Adrenal gland (tissue), 5 donors: ENCODE results near the gene CFHR4.

ENCODE experiments used
- CTCF ChIP-seq, 6 experiments: fragments of 450-650 bp in 4 of 6; fragments of 200-600 bp in 2 of 6; sonication (generic) in 1 of 6; IDR thresholded peaks; 1 replicate in 5 of 6; 2 replicates in 1 of 6; pipeline versions ENCODE4 v1.5.1 to v1.8.0; 2016 to 2021; ENCODE audit warnings: antibody characterized with exemption in 6 of 6, mild to moderate bottlenecking in 2 of 6, moderate library complexity in 1 of 6
- POLR2A ChIP-seq, 2 donors: fragments of 450-650 bp; IDR thresholded peaks; one replicate each; pipeline ENCODE4 v1.6.1; 2017; ENCODE audit warnings: antibody characterized with exemption in 2 of 2, mild to moderate bottlenecking in 2 of 2, moderate library complexity in 1 of 2
- donor health status: DM: no; HTN: no; CAD: no.

GRCh38 chr1:196896355-196896754 is 8.5 kb downstream of the CFHR4 start:
- TF ChIP-seq POLR2A (IDR thresholded peaks at IDR 0.05) (no peak), CTCF (IDR thresholded peaks at IDR 0.05) (no peak)
